SU-DHL-6 (cell line): Measurements from ENCODE around the gene HSPA1A.

ENCODE experiments used
- EZH2phosphoT487 ChIP-seq: fragments of 200-600 bp; sonication (generic), shearing (Covaris generic); conservative IDR thresholded peaks from 2 replicates; pipeline ENCODE4 v1.6.1; 2018; ENCODE audit warnings: mild to moderate bottlenecking, antibody characterized with exemption, low read length, moderate library complexity, mixed read lengths
- TF ChIP-seq, protein P1 (sequence below): fragments of 200-600 bp; sonication (generic); IDR thresholded peaks from one replicate; pipeline ENCODE4 v1.5.1; 2017; ENCODE audit warnings: antibody characterized with exemption, mild to moderate bottlenecking, low read length, moderate library complexity; ENCODE audit not compliant: insufficient read depth, poor library complexity, severe bottlenecking

DNA sequence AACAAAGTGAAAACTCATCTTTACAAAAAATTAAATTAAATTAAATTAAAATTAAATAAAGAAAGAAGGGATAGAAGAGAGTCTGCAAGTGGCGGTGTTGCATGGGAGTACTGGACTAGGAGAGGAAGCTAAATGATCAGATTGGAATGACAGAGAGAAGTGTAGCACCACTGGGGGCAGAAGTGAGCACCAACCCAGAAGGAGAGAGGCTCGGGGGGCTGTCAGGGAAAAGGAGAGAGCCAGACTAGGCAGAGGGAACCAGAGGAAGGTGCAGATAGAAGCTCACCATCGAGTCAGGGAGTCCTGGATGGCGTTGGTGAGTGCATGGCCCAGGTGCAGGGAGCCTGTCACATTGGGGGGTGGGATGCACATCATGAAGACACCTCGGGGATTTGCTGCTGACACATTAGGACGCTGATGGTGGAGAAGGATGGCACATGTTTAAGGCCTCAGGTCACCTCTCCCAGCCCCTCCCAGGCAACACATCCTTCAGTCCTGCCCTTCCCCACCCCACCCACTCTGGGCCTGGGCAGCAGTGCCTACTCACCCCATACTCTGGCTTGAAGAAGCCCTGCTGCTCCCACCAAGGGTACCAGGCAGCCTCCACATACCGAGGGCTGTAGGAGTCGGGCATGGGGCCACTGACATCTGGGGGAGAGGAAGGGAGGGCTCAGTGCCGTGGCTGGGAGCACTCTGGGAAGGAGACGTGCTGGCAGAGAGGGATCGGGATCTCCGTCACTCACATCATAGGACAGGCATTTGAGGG, 23.8 kb upstream of the HSPA1A start:
- TF ChIP-seq, protein P1, sequence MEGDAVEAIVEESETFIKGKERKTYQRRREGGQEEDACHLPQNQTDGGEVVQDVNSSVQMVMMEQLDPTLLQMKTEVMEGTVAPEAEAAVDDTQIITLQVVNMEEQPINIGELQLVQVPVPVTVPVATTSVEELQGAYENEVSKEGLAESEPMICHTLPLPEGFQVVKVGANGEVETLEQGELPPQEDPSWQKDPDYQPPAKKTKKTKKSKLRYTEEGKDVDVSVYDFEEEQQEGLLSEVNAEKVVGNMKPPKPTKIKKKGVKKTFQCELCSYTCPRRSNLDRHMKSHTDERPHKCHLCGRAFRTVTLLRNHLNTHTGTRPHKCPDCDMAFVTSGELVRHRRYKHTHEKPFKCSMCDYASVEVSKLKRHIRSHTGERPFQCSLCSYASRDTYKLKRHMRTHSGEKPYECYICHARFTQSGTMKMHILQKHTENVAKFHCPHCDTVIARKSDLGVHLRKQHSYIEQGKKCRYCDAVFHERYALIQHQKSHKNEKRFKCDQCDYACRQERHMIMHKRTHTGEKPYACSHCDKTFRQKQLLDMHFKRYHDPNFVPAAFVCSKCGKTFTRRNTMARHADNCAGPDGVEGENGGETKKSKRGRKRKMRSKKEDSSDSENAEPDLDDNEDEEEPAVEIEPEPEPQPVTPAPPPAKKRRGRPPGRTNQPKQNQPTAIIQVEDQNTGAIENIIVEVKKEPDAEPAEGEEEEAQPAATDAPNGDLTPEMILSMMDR: peak; percentile 85
- TF ChIP-seq EZH2phosphoT487: no peak
